HG03135 (cell line): Measurements from ENCODE around the gene MMAB.

Experiments used
- ATAC-seq: cut with Tn5 transposase; IDR thresholded peaks from one replicate; pipeline ENCODE4 v1.9.1; 2021; ENCODE audit warnings: mild to moderate bottlenecking, moderate library complexity; ENCODE audit not compliant: unreplicated experiment

Gene MMAB

DNA sequence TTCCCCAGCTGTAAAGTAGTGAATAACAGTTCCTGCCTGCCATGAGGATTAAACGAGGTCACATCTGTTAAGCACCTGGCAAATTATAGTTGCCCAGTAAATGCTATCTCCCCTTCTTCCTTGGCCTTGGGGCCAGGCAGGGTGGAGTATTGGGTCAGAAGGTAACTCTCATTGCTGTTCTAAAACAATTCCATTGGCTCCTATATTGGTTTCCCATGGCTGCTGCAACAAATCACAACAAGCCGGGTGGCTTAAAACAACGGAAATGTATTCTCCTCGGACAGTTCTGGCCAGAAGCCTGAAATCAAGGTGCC is 31.9 kb downstream of the MMAB start:
- no peak for ATAC-seq

DNA sequence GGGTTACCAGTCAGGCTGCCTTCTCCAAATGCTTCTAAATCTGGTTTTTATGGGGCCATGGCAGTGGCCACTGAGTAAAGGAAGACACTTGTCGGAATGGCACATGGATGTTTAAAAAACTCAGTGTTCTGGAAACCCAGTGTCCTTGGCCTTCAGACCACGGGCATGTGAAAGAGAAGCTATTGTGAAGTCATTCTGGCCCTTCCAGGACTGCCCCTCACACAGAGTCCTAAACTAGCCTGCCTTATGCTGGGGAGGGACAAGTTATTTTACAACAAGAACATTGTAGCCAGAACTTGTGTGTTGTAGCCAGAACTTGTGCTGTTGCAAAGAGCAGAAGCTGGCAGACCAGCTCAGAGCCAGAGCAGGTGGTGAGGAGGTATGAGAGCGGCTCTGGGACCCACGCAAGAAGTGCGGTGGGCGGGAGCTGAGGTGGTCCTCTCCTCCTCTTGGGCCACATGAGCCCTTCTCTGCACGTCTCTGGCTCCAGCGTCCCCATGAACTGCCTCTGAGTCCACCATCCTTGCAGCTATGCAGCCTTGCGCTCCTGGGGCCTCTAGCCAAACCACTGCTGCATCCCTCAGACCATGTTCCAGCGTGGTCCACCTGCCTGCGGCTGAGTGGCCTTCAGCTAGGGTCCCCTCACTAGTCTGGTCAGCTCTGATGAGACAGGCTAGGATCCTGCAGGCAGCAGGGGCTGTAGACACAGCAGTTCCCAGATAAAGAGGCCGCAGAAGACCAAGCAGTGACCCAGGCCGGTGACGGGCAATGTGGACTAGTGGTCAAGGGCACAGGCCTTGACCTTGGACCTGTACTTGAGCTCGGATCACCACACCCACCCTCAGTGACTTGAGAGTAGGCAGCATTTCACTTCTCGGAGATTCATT is 32.5 kb downstream of the MMAB start:
- no peak for ATAC-seq

DNA sequence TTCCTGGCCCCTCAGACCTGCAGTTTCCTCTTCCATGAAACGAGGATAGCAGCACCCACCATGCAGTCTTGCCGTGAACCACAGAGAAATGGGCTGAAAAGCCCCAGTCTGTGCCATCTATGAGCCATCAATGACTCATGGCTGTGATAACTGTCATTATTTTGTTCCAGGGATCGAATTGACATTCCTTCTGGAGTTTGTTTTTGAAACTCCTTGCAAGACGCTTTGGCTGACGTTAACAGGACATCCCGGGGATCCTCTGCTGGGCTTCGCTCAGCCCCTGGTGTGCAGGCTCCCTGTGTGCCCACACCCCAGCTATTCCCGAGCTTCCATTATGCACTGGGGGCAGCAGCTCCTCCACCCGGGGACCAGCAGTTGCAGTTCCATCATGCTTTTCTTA is 33.8 kb downstream of the MMAB start:
- ATAC-seq, result no peak

DNA sequence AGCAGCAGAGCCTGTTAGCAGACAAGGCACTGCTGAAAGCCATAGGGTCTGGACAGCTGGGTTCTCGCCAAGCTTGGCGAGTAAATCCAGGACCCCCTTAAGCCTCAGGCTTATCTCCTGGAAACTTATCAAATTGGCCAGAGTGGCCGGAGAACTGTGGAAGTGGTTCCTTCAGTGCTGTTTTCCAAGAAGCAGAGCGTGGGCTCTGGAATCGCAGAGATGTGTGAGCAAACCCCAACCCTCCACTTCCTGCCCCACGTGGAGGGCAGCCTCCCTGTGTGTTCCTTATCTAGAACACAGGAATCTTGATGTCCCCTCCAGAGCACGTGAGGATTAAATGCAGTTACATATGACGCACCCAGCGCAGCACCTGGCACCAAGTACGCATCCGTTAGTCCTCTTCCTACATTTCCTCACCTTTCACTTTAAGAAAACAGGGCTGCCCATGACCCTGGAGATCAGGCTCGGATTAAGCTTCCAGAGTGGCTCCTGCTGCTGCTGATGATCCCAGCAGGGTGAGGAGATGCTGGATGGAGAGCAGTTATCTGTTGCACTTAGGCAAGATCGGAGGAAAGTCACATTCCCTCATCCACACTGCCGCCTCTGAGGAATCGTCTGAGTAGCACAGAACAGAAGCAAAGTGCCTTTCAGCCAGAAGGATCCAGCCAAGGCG is 35.0 kb downstream of the MMAB start:
- no peak for ATAC-seq

DNA sequence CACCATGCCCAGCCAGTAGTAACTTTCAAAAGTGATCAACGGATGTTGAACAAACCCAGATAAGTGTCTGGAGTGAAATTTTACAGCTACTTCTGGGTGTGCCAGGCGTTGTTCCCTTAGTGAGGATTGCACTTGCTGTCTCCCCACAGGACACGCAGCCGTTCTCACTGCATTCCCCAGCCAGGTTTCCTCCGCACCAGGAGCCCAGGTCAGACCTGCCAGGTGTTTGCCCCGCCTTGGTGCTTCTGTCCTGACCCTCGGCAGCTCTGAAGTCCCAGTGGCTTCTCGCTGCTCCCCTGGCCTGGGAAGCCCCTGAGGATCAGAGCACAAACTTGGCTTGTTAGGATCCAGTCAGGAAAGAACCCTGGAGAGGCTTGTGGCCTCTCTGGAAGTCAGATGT is 36.2 kb downstream of the MMAB start:
- no peak for ATAC-seq

DNA sequence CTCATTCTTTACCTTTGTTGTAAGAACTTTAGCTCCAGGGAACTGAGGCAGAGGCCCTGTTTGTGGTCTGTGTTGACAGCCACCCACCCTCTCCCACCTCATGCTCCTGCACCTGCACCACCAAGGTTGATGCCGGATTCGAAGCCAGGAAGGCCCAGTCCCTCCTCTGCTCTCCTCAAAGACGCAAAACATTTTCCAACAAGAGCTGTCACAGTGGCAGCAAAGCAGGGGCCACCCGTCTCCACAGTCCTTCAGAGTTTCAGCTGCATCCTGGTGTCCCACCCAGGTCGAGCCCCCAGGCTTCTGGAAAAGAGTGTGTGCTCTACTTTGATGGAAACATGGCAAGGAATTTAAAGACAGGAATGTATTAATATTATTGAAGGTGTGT is 37.4 kb downstream of the MMAB start:
- no peak for ATAC-seq

DNA sequence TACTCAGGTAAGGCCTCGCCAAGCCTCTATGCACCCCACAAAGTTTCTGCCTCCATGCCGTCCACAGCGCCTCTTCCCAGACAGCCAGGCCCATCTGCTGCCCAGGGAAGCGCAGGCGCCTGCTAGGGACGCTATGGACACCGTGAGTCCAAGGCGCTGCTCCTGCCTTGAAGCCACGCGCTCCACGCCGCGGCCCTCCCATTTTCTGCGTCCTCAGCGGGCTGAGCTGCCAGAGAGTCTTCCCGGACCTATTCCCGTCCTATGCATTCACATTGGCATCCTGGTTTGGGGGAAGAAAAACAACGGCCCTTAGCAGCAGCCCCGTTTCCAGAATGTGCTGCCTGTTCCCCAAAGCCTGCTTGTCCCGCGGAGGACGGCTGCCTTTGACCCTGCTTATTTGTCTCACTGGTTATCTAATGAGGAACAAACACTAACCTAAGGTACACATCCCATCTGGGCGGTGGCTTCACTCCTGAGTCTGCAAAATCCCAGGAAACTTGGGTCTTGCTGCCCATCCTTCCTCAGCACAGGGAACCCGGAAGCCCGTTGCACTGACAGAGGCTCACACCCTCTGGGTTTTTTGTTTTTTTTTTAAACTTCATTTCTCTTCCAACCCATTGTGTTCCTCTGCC is 38.0 kb downstream of the MMAB start:
- no peak for ATAC-seq

DNA sequence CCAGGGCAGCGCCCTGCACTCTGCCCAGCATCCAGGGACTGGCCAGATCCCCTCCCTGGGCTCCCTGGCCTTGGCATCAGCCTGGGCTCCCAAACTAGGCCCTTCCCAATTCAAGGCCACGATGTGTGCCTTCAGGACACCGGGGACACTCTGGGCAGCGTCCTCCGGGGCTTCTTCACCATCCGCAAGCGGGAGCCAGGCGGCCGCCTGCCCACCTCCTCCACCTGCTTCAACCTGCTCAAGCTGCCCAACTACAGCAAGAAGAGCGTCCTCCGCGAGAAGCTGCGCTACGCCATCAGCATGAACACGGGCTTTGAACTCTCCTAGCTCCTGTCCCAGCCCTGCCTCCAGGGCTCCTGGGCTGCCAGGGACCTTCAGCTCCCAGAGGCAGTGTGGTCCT is 38.8 kb downstream of the MMAB start:
- ATAC-seq, result no peak

DNA sequence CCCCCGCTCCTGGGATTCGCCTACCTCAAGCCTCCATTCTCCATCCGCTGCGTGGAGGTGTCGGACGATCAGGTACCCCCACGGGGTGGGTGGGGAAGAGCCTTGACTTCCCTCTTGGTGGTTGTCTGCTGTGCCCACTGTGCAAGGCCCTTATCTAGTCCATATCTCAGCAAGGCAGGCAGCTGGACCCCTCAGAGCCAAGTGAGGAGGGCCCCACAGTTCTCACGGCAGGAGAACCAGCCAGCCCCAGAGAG is 39.9 kb downstream of the MMAB start:
- ATAC-seq, result no peak

DNA sequence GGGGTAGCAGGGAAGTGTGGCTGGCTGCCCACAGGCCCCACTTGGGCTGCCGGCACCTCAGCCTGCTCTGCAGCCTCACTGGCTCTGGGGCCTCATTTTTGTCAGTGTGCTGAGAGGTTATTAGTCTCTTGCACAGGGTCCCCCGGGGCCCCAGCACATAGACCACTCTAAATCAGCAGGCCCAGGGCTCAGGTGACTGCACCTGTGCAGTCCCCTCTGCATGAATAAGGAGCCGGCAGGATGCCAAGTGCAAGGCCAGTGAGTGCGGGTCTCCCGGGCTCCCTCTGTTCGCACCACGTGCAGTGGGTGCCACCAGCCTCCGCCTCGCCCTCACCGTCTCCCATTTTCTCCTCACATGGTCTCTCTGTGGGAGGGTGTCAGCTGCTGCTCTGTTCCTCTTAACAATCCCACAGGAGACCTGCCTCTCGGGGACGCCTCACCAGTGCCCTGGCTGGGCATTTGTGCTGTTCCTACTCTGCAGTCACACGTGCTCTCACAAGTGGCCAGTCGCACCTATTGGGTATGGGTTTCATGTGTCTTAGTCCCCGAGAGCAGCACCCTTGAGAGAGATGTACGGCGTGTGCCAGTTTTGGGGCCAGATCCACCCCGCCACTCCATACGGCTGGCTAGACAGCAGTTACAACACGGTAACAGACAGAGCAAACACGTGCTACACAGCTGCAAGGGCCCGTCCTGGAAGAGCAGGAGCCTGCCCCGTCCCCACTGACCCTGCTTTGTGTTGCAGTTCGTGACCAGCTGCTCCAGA is 40.4 kb downstream of the MMAB start:
- no peak for ATAC-seq

DNA sequence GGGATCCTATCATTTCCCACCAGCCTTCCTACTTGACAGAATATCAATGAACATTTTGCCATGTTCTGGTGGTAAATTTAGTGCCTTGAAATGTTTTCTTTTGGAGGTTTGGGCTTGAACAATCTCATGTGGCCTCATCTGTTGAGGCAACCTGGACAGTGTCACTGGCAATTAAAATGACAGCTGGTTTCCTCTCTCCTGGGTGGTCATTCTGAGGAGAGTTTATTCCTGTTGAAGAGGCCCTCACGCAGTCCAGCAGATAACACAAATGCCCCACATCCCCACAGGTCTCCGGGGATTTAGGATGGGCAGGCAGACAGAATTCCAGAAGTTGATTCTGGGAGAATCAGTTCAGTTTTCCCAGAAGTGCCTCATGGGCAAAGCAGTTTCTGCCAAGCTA is 41.9 kb downstream of the MMAB start:
- ATAC-seq, result no peak

DNA sequence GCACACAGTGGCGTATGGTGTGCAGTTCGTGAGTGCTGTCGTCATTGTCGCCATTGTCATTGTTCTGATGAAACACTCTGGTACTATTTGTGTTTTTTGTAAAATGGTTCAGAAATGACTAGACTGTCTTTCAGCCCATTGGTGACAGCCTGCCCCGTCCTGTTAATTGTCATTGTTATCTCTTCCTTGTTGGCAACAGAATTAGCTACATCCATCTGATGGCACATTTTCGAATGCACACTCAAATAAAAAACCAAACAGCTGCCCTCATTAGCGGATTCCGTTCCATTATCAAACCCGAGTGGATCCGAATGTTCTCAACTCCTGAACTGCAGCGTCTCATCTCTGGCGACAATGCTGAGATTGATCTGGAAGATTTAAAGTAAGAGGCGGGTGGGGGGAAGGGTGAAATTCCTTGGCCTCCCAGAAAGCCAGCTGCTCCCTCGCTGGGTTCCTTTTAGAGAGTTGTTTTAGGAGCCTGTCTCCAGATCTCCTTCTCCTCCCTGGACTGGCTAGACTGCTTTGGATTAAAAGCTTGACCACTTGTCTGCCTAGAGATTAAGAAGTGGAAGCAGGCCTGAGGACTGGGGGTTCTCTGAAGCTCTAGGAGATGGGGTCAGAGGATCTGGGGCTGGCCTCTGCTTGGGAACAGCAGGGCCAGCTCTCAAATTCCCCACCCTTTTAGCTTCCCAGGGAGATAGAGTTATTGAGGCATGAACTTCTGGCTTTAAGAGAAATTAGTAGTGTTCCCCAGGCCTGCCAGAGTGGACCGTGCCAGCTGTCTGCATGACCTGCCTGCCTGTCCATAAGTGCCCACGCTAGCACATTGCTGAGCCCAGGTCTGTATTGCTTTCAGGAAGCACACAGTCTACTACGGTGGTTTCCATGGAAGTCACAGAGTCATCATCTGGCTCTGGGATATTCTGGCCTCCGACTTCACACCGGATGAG is 43.3 kb downstream of the MMAB start:
- no peak for ATAC-seq

DNA sequence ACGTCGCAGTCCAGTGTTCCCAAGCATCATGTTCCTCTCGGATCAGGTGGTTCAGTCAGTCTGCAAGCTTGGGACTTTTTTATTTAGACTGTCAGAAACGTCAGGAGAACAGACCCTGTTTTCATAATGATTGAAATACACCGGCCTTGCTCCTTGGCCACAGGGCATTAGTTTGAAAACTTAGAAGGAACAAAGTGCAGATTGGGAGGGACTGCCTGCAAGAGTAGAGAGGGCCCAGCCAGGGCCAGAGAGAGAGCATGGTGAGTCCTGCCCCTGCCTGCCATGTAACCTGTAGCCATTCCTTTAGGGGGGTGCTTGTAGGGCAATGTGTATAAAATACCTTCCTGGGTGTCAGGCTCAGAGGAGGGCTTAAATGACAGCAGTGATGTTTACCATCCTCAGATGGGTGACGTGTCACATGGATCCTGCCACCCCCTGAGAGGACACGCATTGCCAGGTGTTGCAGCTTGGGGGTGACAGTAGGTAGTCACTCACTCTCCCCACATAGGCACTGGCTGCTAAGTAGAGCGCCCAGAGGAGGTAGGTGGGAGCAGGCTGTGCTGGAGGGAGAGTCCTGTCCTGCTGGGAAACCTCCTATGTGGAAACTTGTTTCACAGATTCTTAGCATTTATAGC is 45.7 kb downstream of the MMAB start:
- ATAC-seq, result no peak

DNA sequence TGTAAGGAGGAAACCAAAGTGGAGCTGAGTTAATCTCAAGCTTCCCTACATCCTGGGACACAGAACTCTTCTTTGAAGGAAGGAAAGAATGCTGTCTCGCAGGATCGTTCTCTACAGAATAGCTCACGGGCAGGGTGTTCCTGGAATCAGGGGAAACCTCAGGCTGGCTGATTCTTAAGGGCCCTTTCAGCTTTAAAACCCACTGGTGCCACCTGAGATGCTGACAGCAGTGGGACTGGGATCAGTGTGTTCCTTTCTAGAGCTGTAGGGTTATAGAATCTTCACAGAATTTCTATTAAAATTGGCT is 48.1 kb downstream of the MMAB start:
- ATAC-seq, result no peak

DNA sequence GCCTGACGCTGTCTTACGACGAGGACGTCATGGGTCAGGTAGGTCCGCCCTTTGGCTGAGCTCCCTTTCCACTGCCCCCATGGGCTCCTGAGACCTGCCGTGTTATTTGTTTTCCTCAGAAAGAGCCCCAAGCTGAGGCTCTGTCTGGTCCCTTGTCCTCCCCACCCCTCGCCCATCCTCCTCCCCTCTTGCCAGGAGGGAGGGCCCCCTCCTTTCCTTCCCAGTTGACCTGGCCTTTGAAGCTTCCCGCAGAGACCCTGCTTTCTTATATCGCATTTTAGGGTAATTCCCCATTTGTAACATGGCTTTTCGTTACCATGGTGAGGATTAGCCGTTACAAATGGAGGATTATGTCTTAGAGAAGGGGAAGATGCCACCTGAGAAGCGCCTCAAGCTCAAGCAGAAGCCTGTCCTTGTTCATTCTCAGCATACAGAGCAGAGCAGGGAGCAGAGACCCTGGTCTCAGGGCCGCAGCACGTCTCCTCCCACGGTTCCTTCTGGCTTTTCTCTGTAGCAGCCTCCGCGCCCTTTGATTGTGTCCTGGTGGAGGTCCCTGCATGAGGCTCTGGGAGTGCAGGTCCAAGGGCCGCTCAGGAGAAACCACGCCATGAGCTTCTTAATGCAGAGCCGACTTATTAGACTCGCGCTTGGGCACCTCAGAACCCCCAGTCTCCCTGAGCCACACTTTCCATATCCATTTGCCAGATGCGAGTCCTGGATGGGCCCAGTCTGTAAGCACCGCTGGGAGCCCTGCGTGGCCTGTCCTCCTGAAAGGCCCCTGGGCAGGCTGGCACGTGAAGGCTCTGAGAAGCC is 48.6 kb downstream of the MMAB start:
- ATAC-seq, result no peak

DNA sequence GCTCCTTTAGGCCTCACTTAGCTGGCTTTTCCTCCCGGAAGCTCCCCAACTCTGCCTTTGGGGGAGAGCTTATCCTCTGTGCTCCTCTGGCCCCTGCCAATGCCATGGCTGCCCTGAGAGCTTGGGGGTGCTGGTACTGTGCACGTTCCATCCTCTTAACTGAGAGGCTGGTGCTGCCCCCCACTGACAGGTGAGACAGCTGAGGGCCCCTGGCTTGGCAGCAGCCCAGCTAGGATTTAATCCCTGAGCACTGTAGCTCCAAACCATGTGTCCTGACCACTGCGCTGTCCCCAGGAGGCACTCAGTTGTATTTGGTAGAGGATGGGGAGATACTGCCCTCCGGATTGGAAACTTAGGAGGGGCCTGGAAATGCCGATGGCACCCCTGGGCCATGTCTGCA is 49.8 kb downstream of the MMAB start:
- ATAC-seq, result no peak

DNA sequence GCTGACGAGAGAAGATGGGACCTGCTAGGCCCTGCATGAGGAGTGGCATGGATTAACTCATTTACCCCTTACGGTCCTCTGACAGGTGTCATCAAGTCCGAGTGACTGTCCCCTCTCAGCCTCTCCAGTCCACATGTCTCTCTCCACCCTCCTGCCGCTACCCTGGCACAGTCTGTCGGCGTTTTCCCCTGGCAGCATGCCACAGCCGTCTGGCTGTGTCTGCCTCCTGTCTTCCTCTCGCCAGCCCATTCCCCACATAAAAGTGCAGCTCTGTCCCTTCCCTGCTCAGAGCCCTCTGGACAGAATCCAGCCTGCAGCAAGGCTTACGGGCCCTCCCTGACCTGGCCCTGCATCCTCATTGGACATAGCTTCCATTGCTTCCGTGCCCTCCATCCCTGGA is 50.2 kb downstream of the MMAB start:
- no peak for ATAC-seq

DNA sequence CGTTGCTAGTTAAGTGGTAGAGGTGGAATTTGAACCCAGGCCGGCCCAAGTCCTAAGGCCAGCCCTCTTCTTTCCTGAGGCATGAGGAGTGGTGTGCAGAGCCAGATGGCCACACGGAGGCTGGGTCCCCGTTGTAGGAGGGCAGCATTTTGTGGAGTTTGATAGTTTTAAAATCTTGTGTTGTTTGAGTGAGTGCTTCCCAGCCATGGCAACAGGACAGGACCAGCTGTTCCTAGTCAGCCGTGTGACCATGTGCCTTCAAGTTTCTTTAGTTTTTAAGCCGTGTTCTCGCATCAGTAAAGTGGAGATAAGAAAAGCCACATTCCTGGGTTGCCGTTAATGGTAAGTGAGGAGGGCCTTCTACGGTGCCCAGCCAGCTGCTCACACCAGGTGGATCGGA is 51.5 kb downstream of the MMAB start:
- no peak for ATAC-seq

DNA sequence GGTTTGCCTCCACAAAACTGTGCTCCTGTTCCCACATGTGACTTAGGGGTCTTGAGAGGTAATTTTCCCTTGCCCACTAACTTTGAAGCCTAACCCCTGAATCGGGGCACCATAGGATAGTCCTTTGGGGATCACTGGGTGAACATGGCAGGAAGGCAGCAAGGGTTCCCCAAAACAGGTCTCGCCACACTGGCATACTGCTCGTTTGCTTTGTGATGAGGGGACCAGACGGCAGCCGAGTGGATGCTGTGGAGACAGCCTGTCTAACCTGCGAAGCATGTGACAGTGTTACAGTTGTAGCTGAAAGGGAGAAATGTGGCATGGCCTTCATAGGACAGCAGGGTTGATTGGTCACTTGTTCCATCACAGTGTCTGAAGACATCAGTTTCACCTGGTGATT is 53.5 kb downstream of the MMAB start:
- no peak for ATAC-seq
